Measurements from ENCODE around the gene UGT1A8. TPM values are rescaled to one million over a fixed set of nuclear protein-coding genes. Genes with fewer than 3 reads are reported as not detected.

UGT1A8 gene
- total and polyA plus RNA-seq, 2 experiments from 2014 or later = 0.45 TPM; not detected in 1

- H3K9me2 ChIP-seq (ENCODE audit: insufficient read depth) = no peaks in the 10 kb centered on the region
- Mint-ChIP-seq H3K9me3 (no peaks in the 10 kb centered on the region), H3K4me3 (no peak overlapping the region), H3K27me3 (ENCODE audit: insufficient read depth, low read depth, poor library complexity) (peaks cover 4% of the 10 kb centered on the region), H3K36me3 (ENCODE audit: low read depth) (no peaks in the 10 kb centered on the region; the same call in 2 of the 3 replicates), H3K27ac (no peak overlapping the region), H3K4me1 (peaks cover 7% of the 10 kb centered on the region; the same call in 1 of the 3 replicates)
- no peak overlapping the region for H3K4me2 ChIP-seq
- no peaks in the 10 kb centered on the region for H3K4me1 ChIP-seq (ENCODE audit: insufficient read depth)
- DNase-seq (ENCODE audit: low spot score) (no peak), ATAC-seq (no peak)
- no peak overlapping the region for H2AFZ ChIP-seq
- TF ChIP-seq ETS1 (IDR thresholded peaks at IDR 0.05) = no peak
- no peak for TF ChIP-seq ZNF331 (CRISPR knock-in tag; IDR thresholded peaks at IDR 0.05; ENCODE audit: low read depth)
- TF ChIP-seq NANOG (IDR thresholded peaks at IDR 0.05; ENCODE audit: borderline replicate concordance) = no peak
- no peak for TF ChIP-seq JUNB (IDR thresholded peaks at IDR 0.05; ENCODE audit: unreplicated experiment)
- no peak for TF ChIP-seq EZH2phosphoT487 (IDR thresholded peaks at IDR 0.05; ENCODE audit: unreplicated experiment)
- TF ChIP-seq, protein P1, sequence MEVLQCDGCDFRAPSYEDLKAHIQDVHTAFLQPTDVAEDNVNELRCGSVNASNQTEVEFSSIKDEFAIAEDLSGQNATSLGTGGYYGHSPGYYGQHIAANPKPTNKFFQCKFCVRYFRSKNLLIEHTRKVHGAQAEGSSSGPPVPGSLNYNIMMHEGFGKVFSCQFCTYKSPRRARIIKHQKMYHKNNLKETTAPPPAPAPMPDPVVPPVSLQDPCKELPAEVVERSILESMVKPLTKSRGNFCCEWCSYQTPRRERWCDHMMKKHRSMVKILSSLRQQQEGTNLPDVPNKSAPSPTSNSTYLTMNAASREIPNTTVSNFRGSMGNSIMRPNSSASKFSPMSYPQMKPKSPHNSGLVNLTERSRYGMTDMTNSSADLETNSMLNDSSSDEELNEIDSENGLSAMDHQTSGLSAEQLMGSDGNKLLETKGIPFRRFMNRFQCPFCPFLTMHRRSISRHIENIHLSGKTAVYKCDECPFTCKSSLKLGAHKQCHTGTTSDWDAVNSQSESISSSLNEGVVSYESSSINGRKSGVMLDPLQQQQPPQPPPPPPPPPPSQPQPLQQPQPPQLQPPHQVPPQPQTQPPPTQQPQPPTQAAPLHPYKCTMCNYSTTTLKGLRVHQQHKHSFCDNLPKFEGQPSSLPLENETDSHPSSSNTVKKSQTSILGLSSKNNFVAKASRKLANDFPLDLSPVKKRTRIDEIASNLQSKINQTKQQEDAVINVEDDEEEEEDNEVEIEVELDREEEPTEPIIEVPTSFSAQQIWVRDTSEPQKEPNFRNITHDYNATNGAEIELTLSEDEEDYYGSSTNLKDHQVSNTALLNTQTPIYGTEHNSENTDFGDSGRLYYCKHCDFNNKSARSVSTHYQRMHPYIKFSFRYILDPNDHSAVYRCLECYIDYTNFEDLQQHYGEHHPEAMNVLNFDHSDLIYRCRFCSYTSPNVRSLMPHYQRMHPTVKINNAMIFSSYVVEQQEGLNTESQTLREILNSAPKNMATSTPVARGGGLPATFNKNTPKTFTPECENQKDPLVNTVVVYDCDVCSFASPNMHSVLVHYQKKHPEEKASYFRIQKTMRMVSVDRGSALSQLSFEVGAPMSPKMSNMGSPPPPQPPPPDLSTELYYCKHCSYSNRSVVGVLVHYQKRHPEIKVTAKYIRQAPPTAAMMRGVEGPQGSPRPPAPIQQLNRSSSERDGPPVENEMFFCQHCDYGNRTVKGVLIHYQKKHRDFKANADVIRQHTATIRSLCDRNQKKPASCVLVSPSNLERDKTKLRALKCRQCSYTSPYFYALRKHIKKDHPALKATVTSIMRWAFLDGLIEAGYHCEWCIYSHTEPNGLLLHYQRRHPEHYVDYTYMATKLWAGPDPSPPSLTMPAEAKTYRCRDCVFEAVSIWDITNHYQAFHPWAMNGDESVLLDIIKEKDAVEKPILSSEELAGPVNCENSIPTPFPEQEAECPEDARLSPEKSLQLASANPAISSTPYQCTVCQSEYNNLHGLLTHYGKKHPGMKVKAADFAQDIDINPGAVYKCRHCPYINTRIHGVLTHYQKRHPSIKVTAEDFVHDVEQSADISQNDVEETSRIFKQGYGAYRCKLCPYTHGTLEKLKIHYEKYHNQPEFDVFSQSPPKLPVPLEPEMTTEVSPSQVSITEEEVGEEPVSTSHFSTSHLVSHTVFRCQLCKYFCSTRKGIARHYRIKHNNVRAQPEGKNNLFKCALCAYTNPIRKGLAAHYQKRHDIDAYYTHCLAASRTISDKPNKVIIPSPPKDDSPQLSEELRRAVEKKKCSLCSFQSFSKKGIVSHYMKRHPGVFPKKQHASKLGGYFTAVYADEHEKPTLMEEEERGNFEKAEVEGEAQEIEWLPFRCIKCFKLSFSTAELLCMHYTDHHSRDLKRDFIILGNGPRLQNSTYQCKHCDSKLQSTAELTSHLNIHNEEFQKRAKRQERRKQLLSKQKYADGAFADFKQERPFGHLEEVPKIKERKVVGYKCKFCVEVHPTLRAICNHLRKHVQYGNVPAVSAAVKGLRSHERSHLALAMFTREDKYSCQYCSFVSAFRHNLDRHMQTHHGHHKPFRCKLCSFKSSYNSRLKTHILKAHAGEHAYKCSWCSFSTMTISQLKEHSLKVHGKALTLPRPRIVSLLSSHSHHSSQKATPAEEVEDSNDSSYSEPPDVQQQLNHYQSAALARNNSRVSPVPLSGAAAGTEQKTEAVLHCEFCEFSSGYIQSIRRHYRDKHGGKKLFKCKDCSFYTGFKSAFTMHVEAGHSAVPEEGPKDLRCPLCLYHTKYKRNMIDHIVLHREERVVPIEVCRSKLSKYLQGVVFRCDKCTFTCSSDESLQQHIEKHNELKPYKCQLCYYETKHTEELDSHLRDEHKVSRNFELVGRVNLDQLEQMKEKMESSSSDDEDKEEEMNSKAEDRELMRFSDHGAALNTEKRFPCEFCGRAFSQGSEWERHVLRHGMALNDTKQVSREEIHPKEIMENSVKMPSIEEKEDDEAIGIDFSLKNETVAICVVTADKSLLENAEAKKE (CRISPR knock-in tag; IDR thresholded peaks at IDR 0.05) = no peak
- no peak for TF ChIP-seq EZH2 (IDR thresholded peaks at IDR 0.05; ENCODE audit: low read depth, unreplicated experiment)
- TF ChIP-seq STAT1 (IDR thresholded peaks at IDR 0.05; ENCODE audit: unreplicated experiment) = no peak
- TF ChIP-seq ZNF114 (CRISPR knock-in tag; IDR thresholded peaks at IDR 0.05) = no peak
- TF ChIP-seq, protein P2, sequence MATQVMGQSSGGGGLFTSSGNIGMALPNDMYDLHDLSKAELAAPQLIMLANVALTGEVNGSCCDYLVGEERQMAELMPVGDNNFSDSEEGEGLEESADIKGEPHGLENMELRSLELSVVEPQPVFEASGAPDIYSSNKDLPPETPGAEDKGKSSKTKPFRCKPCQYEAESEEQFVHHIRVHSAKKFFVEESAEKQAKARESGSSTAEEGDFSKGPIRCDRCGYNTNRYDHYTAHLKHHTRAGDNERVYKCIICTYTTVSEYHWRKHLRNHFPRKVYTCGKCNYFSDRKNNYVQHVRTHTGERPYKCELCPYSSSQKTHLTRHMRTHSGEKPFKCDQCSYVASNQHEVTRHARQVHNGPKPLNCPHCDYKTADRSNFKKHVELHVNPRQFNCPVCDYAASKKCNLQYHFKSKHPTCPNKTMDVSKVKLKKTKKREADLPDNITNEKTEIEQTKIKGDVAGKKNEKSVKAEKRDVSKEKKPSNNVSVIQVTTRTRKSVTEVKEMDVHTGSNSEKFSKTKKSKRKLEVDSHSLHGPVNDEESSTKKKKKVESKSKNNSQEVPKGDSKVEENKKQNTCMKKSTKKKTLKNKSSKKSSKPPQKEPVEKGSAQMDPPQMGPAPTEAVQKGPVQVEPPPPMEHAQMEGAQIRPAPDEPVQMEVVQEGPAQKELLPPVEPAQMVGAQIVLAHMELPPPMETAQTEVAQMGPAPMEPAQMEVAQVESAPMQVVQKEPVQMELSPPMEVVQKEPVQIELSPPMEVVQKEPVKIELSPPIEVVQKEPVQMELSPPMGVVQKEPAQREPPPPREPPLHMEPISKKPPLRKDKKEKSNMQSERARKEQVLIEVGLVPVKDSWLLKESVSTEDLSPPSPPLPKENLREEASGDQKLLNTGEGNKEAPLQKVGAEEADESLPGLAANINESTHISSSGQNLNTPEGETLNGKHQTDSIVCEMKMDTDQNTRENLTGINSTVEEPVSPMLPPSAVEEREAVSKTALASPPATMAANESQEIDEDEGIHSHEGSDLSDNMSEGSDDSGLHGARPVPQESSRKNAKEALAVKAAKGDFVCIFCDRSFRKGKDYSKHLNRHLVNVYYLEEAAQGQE (IDR thresholded peaks at IDR 0.05; ENCODE audit: unreplicated experiment) = no peak
- TF ChIP-seq POLR2AphosphoS5 (IDR thresholded peaks at IDR 0.05; ENCODE audit: low read depth) = no peak
- no peak for TF ChIP-seq CREB1 (CRISPR knock-in tag; IDR thresholded peaks at IDR 0.05; ENCODE audit: low read depth)
- TF ChIP-seq CTCF (conservative IDR thresholded peaks at IDR 0.05; ENCODE audit: low read depth in 2 of 2) = no peak
- no peaks in the 10 kb centered on the region for H3K36me3 ChIP-seq (ENCODE audit: insufficient read depth)
- no peaks in the 10 kb centered on the region for H3F3A ChIP-seq (replicated peaks; ENCODE audit: low read depth)
- no peaks in the 10 kb centered on the region; the same call in 1 of the 2 replicates for H4K20me1 ChIP-seq (replicated peaks; ENCODE audit: insufficient read depth)
- H3K27ac ChIP-seq (ENCODE audit: low read depth) = no peak overlapping the region
- no peaks in the 10 kb centered on the region for H3K79me2 ChIP-seq (replicated peaks; ENCODE audit: insufficient read depth)
- H3K4me3 ChIP-seq = no peak overlapping the region
- no peaks in the 10 kb centered on the region for H3K27me3 ChIP-seq (ENCODE audit: insufficient read depth)
These were observed 67.2 kb downstream of the UGT1A8 start for GRCh38 chr2:233684640-233685039.
